HEK293T (cell line): ENCODE data around the gene CEP76.

Experiments
- BHLHE40 ChIP-seq: fragments of 450-650 bp; IDR thresholded peaks from 2 replicates; pipeline ENCODE4 v1.6.1; 2016; ENCODE audit warnings: mild to moderate bottlenecking, moderate library complexity, borderline replicate concordance
- FOXK2 ChIP-seq: fragments of 450-650 bp; IDR thresholded peaks from 2 replicates; pipeline ENCODE4 v1.6.1; 2016; ENCODE audit warnings: mild to moderate bottlenecking
- FOXM1 ChIP-seq: fragments of 450-650 bp; IDR thresholded peaks from 2 replicates; pipeline ENCODE4 v1.6.1; 2017; ENCODE audit warnings: mild to moderate bottlenecking, borderline replicate concordance
- L3MBTL2 ChIP-seq: fragments of 450-650 bp; conservative IDR thresholded peaks from 2 replicates; pipeline ENCODE4 v1.6.1; 2016; ENCODE audit warnings: mild to moderate bottlenecking
- LEF1 ChIP-seq: fragments of 450-650 bp; IDR thresholded peaks from 2 replicates; pipeline ENCODE4 v1.6.1; 2017; ENCODE audit warnings: mild to moderate bottlenecking, borderline replicate concordance
- SUZ12 ChIP-seq: fragments of 450-650 bp; IDR thresholded peaks from 2 replicates; pipeline ENCODE4 v1.6.1; 2016; ENCODE audit warnings: mild to moderate bottlenecking
- TARDBP ChIP-seq: fragments of 450-650 bp; IDR thresholded peaks from 2 replicates; pipeline ENCODE4 v1.6.1; 2016
- ZNF384 ChIP-seq: fragments of 450-650 bp; IDR thresholded peaks from 2 replicates; pipeline ENCODE4 v1.6.1; 2016

GRCh38 chr18:12654971-12655370 is 47.6 kb downstream of the CEP76 start:
- TF ChIP-seq FOXM1: no peak
- no peak for TF ChIP-seq TARDBP
- TF ChIP-seq FOXK2: no peak
- TF ChIP-seq BHLHE40: no peak
- TF ChIP-seq ZNF384: no peak
- TF ChIP-seq SUZ12: no peak
- no peak for TF ChIP-seq LEF1
- no peak for TF ChIP-seq L3MBTL2
